Inflammatory macrophage treated with lipopolysaccharide for 4 hours (primary cell): ENCODE data around the gene BCAS4.
"Not testable (repeated sequence)": the region's sequence is repeated elsewhere in the genome, so short reads cannot be mapped to it uniquely, and the experiment has no call there.

Source experiments
- DNase-seq: peaks from one replicate; pipeline ENCODE4 v3.0.0-alpha.2; 2020

BCAS4 gene

DNA sequence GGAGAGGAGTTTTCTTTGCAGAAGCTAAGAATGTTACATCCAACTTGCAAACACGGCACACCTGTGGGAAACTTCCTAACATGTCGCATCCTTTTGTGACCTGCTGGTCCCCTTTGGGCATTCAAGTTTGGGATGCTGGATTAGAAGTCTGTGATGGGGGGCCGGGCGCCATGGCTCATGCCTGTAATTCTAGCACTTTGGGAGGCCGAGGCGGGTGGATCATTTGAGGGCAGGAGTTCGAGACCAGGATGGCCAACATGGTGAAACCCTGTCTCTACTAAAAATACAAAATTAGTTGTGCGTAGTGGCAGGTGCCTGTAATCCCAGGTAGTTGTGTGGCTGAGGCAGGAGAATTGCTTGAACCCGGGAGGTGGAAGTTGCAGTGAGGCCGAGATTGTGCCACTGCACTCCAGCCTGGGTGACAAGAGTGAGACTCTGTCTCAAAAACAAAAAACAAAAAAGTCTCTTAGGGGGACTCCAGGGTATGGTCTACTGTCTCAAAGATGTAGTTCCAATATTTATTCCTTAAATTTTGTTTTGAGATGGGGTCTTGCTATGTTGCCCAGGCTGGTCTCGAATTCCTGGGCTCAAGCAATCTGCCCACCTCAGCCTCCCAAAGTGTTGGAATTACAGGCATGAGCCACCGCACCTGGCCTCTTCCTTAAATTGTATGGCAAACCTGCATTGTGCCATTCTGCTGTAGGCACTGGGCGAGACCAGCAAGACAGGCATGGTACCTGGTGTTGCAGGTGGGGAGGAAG, 6.3 kb downstream of the BCAS4 start:
- DNase-seq, result not testable (repeated sequence)

DNA sequence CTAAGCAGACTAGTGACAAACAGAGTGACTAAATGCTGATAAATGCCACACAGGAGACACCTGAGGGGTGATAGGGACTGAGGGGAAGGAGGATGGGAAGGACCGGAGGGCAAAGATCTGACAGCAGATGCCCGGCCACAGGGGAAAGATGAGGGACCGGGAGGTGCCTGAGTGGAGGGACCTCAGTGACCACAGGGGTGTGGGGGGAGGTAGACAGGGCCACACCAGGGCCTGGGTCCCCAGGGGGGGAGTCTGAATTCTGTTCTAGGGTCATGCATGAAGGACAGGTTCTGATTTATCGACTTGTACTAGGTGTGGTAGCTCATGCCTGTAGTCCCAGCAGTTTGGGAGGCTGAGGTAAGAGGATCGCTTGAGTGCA, 6.9 kb downstream of the BCAS4 start:
- DNase-seq, result no peak

DNA sequence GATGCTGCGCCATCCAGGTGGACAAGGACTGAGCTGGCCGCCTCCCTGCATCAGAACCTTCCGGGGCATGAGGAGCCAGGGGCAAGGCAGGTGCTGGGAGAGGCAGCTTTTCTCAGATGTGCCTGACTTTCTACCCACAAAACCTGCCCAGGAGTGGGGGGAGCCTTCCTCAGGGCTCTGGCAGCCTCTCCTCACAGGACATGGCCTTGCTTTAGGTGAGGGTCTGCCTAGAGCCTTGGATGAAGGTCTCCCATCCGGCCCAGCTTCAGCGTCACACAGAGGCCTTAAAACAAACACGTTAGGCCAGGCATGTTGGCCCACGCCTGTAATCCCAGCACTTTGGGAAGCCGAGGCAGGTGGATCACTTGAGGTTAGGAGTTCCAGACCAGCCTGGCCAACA, 7.4 kb downstream of the BCAS4 start:
- no peak for DNase-seq

- no peak for DNase-seq
These were observed 9.8 kb downstream of the BCAS4 start for GRCh38 chr20:50804437-50805348.

GRCh38 chr20:50805349-50805684, 10.5 kb downstream of the BCAS4 start:
- no peak for DNase-seq

DNA sequence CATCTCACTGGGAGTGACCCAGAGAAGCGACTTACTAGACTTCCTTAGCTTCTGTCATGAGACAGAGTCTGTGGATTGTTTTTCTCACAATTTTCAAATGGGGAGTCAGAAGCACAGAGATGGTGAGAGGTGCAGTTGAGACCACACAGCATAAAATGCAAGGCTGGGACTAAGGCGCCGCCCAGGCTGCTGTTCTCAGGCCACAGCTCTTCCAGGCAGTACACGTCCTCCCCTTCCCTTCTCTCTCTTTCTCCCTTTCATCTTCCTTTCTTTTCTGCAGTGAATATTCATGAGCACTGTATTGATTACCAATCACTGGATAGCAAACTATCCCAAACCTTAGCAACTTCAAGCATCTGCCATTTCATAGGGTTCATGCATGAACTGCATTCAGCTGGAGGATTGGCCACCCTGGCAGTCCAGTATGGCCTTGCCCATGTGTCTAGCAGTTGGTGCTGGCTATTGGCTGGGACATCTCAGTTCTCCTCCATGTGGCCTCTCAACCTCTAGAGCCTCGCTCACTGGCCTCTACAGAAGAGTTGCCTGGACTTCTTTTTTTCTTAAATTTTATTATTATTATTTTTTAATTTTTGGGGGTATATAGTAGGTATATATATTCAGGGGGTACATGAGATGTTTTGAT, 11.4 kb downstream of the BCAS4 start:
- no peak for DNase-seq

DNA sequence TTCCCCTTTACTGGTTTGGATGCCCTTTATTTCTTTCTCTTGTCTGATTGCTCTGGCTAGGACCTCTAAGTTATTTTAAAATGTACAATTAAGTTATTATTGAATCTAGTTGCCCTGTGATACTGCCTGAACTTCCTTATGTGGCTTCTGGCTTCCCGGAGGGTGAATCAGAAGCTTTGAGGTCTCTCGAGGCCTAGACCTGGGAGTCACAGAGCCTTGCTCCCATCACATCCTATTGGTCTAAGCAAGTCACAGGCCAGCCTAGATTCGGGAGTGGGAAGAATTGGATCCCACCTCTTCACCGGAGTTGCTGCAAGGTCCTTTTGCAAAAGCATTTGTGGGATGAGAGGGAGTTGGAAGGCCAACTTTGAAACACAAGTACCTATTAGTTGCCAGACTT, 15.2 kb downstream of the BCAS4 start:
- DNase-seq, result no peak

DNA sequence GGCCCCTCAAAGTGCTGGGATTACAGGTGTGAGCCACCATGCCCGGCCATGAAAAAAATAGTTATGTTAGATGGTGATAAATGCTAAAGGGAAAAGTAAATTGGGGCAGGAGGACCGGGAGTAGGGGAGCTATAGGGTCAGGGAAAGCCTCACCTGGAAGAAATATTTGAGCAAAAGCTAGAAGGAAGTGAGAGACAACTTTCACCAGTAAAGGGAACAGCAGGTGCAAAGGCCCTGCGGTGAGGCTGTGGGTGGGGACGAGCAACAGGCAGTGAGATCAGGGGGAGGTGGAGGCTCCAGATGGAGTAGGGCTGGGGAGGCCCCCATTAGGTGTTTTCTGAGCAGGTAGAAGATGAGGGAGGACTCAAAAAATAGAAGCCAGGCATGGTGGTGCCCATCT, 16.0 kb downstream of the BCAS4 start:
- no peak for DNase-seq

- no peak for DNase-seq
These were observed 18.3 kb downstream of the BCAS4 start for GRCh38 chr20:50813101-50813643.

DNA sequence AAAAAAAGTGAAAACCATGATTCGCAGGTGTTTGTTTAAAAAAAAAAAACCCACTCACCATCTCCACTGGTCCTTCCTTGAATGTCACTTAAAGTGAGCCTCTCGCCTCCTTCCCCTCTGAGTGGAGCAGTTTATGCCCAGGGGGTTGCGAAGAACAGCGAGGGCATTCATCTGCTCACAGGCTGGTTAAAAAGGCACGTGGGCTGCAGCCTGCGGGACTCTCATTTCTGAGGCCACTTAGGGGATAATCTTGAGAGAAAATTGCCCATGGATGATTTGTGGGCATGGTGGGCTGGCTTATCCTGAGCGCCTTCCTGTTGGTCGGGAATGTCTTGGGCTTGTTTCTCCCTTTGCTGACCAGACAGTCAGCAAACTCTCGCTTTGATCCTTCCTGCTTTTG, 18.9 kb downstream of the BCAS4 start:
- DNase-seq, result no peak

DNA sequence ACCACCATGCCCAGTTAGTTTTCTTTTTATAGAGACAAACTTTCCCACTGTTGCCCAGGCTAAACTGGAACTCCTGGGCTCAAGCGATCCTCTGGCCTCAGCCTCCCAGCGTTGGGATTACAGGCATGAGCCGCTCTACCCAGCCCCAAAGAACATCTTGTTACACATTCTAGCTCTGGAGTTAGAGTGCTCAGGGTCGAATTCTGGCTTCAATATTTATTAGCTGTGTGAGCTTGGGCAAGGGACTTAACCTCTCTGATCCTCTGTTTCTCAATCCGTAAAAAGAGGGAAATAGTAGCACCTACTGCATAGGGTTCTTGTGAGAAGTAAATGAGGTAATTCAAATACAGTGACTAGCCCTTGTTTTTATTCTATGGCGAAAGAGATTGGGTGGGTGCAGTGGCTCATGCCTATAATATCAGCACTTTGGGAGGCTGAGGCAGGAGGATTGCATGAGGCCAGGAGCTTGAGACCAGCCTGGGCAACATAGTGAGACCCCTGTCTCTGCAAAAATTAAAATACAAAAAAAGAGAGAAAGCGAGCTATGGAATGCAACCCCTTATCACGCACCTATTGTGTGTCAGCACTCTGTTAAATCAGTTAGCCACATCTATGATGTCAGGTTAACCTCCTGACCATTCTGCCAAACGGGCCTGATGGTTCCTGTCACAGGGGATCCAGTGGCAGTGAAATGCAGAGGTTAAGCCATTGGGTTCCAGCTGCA, 19.7 kb downstream of the BCAS4 start:
- DNase-seq, result no peak

- no peak for DNase-seq
These were observed 20.5 kb downstream of the BCAS4 start for GRCh38 chr20:50815162-50815989.

DNA sequence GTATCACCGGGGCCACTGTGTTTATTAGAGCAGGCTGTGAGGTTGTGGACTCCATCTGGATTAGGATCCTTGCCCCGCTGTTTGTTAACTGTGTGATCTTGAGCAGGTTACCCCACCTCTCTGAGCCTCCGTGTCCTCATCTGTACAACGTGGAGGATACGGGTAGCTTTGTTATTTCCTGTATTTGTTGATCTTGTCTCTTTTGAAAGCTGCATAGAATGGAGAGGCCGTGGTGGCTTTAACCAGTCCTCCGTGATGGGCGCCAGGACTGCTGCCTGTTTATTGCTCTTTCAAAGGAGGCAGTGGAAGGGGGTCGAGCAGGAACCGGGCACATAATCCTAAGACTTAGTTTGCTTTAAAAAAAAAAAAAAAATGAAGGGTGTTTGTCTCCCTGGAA, 22.9 kb downstream of the BCAS4 start:
- DNase-seq, result no peak

- DNase-seq, result no peak
These were observed 24.5 kb downstream of the BCAS4 start for GRCh38 chr20:50819349-50819748.

DNA sequence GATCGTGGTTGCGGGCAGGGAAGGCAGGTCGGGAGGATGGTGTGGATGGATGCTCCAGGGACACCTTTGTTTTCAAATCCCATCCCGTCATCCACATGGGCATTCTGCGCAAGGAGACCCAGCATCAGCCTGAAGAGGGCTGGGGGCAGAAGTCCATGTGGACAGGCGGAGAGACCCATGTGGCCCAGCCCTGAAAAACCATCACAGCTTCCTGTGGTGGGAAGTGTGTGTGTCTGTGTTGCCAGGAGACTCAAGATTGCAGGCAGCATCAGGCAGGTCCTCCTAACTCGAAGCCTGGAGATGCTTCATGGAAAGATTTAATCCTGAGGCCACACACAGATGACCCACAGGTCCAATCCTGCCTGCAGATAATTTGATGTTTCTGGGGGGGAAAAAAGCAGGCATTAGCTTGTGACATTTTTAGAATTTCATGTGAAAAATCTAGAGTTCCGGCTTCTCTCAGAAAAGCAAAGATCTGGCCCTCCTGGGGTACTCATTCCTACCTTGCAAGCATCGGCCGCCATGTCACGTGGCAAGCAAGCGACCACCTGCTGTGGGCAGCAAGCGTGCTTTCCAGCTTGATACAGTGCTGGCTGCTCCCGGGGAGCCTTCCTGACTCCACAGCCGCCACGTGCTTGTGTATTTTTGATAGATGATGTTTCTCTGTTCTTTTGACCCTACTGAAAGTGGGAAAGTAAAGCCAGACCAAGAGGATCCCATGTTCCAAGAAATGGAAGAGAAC, 25.8 kb downstream of the BCAS4 start:
- no peak for DNase-seq

- no peak for DNase-seq
These were observed 26.5 kb downstream of the BCAS4 start for GRCh38 chr20:50821257-50821921.

GRCh38 chr20:50821994-50822393, 27.1 kb downstream of the BCAS4 start:
- DNase-seq, result no peak

- no peak for DNase-seq
These were observed 28.5 kb downstream of the BCAS4 start for GRCh38 chr20:50823319-50823718.

DNA sequence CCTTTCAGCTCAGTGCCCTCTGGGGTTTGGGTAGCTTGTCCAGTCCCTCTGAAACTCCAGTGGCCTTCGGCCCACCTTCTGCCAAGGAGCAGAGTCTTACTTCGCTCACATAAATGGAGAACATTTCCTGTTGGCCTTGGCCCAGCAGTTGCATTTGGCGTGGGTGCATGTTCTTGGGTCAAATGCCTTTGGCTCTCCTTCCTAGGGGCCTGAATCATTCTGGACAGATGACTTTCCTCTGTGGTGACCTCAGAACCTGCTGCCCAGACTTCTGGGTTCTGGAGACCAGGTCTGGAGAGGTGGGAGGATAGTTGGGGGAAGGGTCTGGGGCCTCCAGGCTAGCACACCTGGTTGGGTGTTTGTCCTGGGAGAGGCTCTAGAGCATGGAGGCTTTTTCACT, 29.3 kb downstream of the BCAS4 start:
- DNase-seq, result no peak

DNA sequence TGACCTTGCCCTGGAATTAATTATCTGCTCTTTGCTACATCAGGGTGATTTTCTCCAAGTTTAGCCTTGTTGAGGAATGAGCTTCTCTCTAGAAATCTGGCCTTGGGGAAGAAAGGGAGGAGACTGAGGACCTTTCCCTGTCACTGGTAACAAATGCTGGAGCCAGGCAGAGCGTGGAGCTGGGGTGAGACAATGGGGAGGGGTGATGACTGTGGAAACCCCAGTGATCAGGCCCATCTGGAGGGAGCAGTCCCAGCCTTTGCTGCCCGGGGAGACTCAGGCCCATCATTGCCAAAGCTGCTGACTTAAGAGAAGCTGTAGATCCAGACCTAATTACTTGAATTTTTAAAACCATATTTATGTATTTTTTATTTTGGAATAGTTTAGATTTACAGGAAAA, 31.3 kb downstream of the BCAS4 start:
- DNase-seq, result no peak
